SHP77 treated with DMSO at 0.1 percent for 48 hours (cell line): ENCODE measurements around the gene ATP6V0E1.

Experiments
- DNase-seq: peaks from one replicate; lab custom pipeline; 2025; lab: John Stamatoyannopoulos, UW

ATP6V0E1 gene

DNA sequence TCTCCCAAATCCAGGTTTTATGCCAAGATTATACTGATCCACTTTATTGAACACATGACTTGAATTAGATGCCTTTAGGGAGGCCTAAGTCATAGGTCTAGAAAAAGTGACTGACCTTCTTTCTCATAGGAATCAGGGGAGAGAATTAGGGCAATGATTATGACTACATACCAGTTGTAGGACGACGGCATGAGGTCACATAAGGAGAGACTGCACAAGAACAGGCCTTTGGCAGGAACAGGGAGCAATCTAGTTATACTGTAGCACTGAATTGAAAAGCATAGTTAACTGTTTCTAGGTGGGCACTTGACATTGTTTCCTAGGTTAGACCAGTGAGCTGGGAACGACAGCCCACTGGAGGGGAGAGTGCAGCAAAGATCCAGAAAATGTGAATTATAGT lies 95.3 kb downstream of the ATP6V0E1 start:
- DNase-seq: no peak
